NB4 (cell line): Measurements from ENCODE around the gene SLC15A4.
A peak's percentile ranks its signal among the peaks of the same experiment; 100 is the strongest.

ENCODE experiments used
- DNase-seq: peaks from one replicate; pipeline ENCODE4 v3.0.0; 2010; ENCODE audit warnings: low read depth
- H3K4me3 ChIP-seq: one replicate; pipeline ENCODE4 v1.5.1; 2011; ENCODE audit warnings: mild to moderate bottlenecking, low read depth, low read length, moderate library complexity
- MYC ChIP-seq: IDR thresholded peaks from 2 replicates; pipeline ENCODE4 v1.6.1; 2011; ENCODE audit warnings: low read depth, low read length
- POLR2A ChIP-seq: IDR thresholded peaks from 2 replicates; pipeline ENCODE4 v1.6.1; 2011; ENCODE audit warnings: mild to moderate bottlenecking; ENCODE audit not compliant: insufficient read length; ENCODE audit errors: extremely low read depth
- TF ChIP-seq, protein P1 (sequence below): IDR thresholded peaks from one replicate; pipeline ENCODE4 v1.5.1; 2012; ENCODE audit warnings: low read depth, low read length
- TF ChIP-seq, protein P2 (sequence below): IDR thresholded peaks from 2 replicates; pipeline ENCODE4 v1.6.1; 2011; ENCODE audit warnings: low read depth, low read length

The SLC15A4 gene

DNA sequence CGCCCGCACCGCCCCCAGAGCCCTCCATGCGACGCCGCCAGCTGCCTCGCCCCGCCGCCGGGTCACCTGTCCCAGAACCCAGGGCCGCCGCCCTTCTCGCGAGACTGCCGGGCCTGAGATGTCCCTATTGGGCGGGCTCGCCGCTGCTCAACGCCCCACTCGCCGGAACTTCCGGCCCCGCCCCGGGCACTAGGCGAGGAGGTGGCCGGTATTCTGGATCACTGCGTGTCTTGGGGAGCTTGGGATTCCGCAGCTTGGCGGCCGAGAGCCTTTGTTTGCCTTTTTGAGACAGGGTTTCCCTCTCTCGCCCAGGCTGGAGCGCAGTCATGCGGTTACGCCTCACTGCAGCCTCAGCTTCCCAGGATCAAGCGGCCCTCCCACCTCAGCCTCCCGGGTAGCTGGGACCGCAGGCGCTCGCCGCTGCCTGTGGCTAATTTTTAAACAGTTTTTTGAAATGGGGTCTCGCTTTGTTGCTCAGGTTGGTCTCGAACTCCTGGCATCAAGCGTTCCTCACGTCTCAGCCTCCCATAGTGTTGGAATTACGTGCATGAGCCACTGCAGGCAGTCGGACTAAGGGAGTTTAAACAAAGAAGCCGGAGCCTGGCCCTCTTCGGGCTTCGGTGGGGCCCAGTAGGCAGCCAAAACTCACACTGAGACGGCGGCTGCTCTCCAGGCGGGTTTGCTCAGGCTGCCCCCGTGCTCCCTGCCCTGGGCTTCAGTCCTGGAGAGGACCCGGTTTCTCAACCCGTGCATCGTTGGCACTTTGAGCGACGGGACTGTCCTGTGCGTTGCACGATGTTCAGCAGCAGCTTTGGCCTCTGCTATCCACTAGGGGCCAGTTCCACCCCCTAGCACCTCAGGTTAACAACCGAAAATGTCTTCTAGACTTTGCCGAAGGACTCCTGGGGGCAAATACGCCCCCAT is at the start of gene SLC15A4:
Gene SLC15A4 (minus strand): TSS at position 43 of the 924 bp plus-strand sequence. CDS start 15 bp downstream, at position 28.
- peak within 1 kb of the TSS; percentile 95 for H3K4me3 ChIP-seq
- peak; percentile 97 for DNase-seq
- TF ChIP-seq POLR2A (peak; percentile 96), MYC (peak; percentile 50)
- TF ChIP-seq, protein P1, sequence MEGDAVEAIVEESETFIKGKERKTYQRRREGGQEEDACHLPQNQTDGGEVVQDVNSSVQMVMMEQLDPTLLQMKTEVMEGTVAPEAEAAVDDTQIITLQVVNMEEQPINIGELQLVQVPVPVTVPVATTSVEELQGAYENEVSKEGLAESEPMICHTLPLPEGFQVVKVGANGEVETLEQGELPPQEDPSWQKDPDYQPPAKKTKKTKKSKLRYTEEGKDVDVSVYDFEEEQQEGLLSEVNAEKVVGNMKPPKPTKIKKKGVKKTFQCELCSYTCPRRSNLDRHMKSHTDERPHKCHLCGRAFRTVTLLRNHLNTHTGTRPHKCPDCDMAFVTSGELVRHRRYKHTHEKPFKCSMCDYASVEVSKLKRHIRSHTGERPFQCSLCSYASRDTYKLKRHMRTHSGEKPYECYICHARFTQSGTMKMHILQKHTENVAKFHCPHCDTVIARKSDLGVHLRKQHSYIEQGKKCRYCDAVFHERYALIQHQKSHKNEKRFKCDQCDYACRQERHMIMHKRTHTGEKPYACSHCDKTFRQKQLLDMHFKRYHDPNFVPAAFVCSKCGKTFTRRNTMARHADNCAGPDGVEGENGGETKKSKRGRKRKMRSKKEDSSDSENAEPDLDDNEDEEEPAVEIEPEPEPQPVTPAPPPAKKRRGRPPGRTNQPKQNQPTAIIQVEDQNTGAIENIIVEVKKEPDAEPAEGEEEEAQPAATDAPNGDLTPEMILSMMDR: peak; percentile 6
- TF ChIP-seq, protein P2, sequence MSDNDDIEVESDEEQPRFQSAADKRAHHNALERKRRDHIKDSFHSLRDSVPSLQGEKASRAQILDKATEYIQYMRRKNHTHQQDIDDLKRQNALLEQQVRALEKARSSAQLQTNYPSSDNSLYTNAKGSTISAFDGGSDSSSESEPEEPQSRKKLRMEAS: peak; percentile 22; the same call in 1 of the 2 replicates

DNA sequence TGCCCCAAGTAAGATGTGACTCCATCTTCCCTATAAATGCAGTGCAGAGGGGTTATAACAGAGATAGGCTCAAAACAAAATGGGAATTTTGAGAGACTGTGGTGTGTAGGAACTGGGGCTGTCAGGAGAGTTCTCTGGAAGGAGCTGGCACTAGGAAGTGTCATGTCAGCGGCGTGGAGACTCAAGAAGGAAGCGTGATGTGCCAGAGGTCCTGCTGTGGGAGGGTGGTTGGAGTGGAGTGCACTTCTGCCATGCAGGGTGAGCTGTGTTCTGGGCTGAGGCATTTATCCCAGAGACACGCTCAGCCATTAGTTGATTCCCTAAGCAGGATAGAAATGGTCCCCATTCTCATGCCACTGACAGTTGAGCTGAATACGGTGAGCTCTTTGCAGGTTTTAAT is 48.5 kb upstream of the SLC15A4 start:
- no peak overlapping the region for H3K4me3 ChIP-seq
- no peak for DNase-seq
- TF ChIP-seq, protein P2: no peak
- TF ChIP-seq, protein P1: no peak
- TF ChIP-seq MYC (no peak), POLR2A (no peak)

DNA sequence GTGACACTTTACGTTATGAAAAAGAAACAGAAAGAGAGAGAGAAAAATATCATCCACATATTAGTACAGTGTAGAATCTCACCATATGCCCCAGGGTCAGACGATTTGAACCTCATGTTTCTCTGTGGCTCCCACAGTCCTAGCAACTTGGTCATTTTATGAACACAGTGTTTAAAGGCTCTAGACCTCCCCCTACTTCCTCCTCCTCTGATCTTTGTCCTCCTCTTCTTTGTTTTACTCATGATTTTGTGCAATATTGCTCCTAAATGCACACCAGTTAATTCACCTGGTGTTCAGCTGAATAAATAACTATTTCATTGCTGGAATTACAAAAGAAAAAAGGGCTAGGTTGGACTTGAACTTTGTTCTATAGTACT is 47.7 kb upstream of the SLC15A4 start:
- TF ChIP-seq MYC: no peak
- TF ChIP-seq, protein P1: no peak
- TF ChIP-seq, protein P2: no peak
- no peak for TF ChIP-seq POLR2A
- DNase-seq: no peak
- H3K4me3 ChIP-seq: no peak overlapping the region

DNA sequence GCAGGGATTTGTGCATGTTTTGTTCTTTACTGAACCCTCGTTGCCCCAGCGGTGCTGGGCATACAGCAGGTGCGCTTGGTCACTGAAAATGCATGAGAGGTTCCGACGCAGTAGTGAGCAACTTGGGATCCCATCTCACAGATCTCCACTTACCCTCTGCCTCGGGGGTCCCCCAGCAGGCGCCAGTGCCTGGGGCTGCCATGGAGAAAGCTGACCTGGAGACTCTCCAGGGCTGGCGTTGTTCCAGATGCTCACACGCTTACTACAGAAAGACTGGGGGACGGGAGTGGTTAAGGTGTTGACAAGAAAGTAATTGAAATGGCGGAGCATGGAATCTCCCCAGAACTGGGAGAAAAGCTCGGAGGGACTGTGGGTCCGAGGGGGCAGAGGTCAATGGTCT is 43.7 kb upstream of the SLC15A4 start:
- H3K4me3 ChIP-seq: no peak overlapping the region
- no peak for TF ChIP-seq MYC
- TF ChIP-seq, protein P2: no peak
- TF ChIP-seq POLR2A: no peak
- TF ChIP-seq, protein P1: no peak
- DNase-seq: no peak

DNA sequence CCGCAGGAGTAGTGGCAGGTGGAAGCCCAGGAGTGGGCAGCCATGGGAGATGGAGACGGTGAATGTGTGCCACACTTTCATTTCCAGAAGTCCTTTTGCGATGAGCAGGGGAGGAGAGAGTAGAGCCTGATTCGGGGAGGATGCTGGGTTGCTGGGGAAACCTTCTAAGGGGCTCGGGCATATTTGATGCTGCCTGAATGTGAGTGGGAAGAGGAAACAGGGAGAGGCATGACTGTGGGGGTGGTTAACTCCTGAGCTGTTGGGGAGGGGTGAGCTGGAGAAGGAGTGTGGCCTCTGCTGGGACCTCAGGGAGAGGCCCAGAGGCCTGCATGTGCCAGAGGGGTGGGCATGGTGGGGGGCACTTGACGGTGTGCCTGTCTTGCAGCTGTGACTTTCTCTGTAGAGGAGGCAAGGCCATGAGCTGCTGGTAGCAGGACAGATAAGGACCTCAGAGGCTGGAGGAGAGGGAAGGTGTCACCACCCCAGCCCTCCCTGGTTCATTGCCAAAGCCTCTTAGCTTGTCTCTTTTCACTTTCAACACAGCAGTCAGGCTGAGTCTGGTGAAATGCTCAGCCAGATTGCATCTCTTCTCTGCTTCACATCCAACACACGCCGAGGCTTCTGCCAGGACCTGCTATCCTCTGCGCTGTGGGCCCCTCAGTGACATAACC is 40.9 kb upstream of the SLC15A4 start:
- TF ChIP-seq, protein P1: no peak
- TF ChIP-seq POLR2A: no peak
- TF ChIP-seq, protein P2: no peak
- no peak overlapping the region for H3K4me3 ChIP-seq
- DNase-seq: no peak
